ENCODE measurements around the gene GSDMA. TPM values are rescaled to one million over a fixed set of nuclear protein-coding genes. Genes with fewer than 3 reads are reported as not detected.

GSDMA gene
- total RNA-seq, 1 donor from 2014 or later: 0.23 TPM

DNA sequence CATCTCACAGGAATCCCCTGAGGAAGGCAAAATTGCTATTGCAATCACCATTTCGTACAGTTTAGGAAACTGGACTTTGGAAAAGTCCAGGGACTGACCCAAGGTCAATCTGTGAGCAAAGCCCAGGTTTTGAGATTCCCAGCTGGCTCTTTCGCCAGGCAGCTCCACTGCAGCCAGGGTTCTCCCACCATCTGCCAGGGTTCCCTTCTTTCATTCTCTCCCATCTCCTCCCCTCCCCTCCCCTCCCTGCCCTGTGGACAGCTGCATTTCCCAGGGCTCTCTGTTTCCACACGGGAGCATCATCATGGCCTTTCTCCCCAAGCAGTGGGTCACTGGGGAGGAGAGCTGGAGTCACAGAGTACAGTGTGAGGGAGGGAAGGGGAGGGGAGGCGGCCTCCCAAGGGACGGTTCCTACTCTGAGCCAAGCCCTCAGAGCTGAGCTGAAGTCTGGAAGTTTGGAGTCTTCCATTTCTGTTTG lies 11.9 kb upstream of the GSDMA start:
- no peak overlapping the region for H3K4me3 ChIP-seq (ENCODE audit: low read depth, low read length)
- DNase-seq (ENCODE audit: low read depth): no peak
- TF ChIP-seq CTCF (conservative IDR thresholded peaks at IDR 0.05; ENCODE audit: low read depth, low read length): no peak

DNA sequence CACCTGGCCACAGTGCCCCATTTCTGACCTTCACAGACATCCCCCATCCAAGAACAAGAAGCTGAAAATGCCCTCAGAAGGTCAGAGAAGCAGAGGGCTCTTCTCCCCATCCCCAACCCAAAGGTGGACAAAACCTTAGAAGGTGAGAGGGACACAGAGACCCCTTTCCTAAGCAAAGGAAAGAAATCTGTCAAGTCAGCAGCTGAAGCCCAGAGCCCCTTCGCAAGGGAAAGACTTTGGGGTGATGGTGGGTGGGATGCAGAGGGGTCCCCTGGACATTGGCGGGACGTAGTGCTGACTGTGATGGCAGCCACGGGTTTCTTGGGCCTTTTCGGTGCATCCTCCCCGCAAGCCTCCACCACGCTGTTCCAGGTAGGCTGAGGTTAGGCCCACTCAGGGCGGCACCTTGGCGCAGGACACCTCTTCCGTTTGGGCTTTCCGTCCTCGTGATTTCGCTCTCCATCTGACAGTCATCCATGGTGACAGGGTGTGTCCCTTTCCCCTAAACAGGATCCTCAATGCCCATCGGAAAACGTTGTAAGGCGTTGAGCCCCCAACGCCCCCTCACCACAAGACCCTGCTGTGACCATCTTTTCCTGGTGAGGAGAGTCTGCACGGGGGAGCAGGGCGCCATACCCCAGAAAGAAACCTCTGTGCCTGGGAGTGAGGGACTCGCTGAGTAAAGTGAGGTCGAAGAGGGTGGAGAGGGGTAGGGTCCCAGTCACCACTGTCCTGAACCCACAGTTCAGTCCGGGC lies 10.7 kb upstream of the GSDMA start:
- peak overlapping the region; percentile 45 for H3K4me3 ChIP-seq (ENCODE audit: low read depth, low read length)
- no peak for TF ChIP-seq CTCF (conservative IDR thresholded peaks at IDR 0.05; ENCODE audit: low read depth, low read length)
- no peak for DNase-seq (ENCODE audit: low read depth)

DNA sequence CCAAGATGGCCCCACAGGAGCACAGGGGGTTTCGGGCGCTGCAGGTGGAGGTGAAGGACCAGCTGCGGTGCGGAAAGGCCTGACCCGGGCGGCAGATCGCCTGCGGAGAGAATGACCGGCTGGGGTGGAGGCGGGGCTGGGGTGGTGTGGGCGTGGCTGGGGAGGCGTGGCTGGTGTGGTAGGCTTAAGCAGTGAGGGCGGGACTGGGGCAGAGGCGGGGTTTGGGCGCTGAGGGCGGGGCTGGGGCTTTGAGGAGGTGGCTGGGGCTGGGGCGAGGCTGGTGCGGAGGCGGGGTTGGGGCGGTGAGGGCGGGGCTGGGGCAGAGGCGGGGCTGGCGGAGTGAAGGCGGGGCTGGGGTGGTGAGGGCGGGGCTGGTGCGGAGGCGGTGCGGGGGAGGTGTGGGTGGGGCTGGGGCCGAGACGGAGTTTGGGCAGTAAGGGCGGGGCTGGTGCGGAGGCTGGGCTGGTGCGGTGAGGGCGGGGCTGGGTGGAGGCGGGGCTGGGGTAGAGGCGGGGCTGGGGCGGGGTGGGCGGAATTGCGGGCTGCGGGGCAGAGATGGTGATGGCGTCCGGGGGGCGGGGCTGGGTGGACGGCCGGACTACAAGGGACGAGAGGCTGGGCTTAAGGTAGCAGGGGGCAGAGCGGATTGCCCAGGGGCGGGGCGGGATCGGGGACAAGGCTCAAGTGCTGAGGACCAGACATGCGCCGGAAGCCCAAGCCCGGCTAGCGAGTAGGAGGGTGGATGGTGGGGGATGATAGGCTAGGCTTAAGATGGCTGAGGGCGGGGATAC lies 9.9 kb upstream of the GSDMA start:
- TF ChIP-seq CTCF (conservative IDR thresholded peaks at IDR 0.05; ENCODE audit: low read depth, low read length): no peak
- peak overlapping the region; percentile 50 for H3K4me3 ChIP-seq (ENCODE audit: low read depth, low read length)
- no peak for DNase-seq (ENCODE audit: low read depth)

DNA sequence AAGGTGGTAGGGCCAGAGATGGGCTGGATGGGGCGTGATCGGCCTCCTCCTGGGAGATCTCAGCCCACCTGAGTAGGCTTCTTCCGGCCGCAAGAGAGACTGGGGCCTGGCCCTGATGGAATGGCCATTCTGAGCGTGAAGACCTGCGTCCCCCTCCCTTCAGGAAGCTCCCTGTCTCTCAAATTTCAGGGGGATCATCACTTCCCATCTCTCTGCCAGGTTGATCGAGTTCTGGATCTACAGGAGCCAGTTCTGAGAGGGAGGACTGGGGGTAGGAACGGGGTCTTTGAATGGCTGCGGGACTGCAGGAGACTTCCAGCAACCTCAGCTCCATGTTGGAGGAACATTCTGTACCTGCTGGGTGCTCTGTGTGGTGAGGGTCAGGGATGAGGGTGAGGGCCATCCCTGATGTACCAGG lies 9.3 kb upstream of the GSDMA start:
- H3K4me3 ChIP-seq (ENCODE audit: low read depth, low read length): peak overlapping the region; percentile 50
- DNase-seq (ENCODE audit: low read depth): no peak
- TF ChIP-seq CTCF (conservative IDR thresholded peaks at IDR 0.05; ENCODE audit: low read depth, low read length): no peak

DNA sequence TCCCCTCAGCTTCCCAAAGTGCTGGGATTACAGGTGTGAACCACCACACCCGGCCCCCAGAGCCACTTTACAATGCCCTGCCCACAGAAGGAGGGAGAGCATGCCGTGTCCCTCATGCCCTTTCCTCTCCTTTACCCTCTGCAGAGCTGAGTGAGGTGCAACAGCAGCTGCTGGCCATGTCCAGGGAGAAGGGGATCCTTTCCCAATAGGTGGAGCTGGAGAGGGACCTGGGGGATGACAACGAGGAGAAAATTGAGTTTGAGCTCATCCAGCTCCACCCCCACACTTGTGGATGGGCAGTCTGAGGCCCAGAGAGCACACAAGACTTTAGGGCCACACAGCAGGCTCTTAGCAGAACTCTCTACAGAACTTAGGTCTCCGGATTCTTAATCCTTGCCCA lies 7.9 kb upstream of the GSDMA start:
- TF ChIP-seq CTCF (conservative IDR thresholded peaks at IDR 0.05; ENCODE audit: low read depth, low read length): no peak
- DNase-seq (ENCODE audit: low read depth): no peak
- H3K4me3 ChIP-seq (ENCODE audit: low read depth, low read length): no peak overlapping the region

DNA sequence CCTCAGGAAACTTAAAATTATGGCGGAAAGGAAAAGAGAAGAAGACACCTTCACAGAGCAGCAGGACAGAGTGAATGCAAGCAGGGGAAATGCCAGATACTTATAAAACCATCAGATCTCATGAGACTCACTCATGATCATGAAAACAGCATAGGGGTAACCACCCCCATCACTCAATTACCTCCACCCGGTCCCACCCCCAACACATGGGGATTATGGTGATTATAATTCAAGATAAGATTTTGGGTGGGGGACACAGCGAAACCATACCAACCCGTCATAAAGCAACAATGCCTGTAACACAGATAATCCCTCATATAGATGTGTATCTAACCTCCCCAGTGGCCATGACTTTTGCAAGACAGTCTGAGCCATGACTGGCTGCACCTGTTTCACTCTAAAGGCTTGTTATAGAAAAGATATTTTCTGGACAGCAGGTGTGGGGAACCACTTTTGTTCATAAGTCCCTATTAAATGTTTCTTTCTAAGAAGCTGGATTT lies 7.0 kb upstream of the GSDMA start:
- no peak for DNase-seq (ENCODE audit: low read depth)
- TF ChIP-seq CTCF (conservative IDR thresholded peaks at IDR 0.05; ENCODE audit: low read depth, low read length): no peak
- H3K4me3 ChIP-seq (ENCODE audit: low read depth, low read length): no peak overlapping the region
